ENCODE measurements around the gene ACOX3.

- TF ChIP-seq CTCF (IDR thresholded peaks at IDR 0.05; ENCODE audit: low read length) (no peak), EZH2 (IDR thresholded peaks at IDR 0.05; ENCODE audit: borderline replicate concordance, low read length) (no peak)
Measured at GRCh38 chr4:8453957-8454356, 13.4 kb upstream of the ACOX3 start.
